ENCODE data around the gene PLIN4.

Gene PLIN4

DNA sequence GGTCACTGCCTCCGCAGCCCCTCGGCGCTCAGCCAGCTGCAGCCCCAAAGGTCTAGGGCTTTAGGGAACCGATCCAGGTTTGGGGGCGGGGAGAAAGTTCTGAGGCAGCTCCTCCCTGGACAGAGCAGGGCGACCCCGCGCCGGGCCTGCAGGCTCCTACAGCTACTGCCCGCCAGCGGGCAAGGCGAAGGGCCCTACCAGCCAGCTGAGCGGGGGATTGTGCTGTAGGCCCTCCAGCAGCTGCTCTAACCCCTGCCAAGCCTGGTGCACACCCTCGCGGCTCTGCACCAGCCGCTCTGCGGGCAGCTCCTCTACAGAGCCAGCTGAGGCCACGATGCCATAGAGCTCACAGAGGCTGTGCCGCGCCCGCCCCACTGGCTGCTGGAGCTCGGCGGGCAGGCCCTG lies 14.0 kb downstream of the PLIN4 start:
- TF ChIP-seq SPI1 (IDR thresholded peaks at IDR 0.05; ENCODE audit: borderline replicate concordance, low read depth) (no peak), POLR2AphosphoS5 (IDR thresholded peaks at IDR 0.05; ENCODE audit: low read depth) (no peak), GABPA (IDR thresholded peaks at IDR 0.05; ENCODE audit: low read depth) (no peak)
- TF ChIP-seq, protein P1, sequence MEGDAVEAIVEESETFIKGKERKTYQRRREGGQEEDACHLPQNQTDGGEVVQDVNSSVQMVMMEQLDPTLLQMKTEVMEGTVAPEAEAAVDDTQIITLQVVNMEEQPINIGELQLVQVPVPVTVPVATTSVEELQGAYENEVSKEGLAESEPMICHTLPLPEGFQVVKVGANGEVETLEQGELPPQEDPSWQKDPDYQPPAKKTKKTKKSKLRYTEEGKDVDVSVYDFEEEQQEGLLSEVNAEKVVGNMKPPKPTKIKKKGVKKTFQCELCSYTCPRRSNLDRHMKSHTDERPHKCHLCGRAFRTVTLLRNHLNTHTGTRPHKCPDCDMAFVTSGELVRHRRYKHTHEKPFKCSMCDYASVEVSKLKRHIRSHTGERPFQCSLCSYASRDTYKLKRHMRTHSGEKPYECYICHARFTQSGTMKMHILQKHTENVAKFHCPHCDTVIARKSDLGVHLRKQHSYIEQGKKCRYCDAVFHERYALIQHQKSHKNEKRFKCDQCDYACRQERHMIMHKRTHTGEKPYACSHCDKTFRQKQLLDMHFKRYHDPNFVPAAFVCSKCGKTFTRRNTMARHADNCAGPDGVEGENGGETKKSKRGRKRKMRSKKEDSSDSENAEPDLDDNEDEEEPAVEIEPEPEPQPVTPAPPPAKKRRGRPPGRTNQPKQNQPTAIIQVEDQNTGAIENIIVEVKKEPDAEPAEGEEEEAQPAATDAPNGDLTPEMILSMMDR (IDR thresholded peaks at IDR 0.05; ENCODE audit: insufficient read depth, low read length), result no peak
- TF ChIP-seq, protein P2, sequence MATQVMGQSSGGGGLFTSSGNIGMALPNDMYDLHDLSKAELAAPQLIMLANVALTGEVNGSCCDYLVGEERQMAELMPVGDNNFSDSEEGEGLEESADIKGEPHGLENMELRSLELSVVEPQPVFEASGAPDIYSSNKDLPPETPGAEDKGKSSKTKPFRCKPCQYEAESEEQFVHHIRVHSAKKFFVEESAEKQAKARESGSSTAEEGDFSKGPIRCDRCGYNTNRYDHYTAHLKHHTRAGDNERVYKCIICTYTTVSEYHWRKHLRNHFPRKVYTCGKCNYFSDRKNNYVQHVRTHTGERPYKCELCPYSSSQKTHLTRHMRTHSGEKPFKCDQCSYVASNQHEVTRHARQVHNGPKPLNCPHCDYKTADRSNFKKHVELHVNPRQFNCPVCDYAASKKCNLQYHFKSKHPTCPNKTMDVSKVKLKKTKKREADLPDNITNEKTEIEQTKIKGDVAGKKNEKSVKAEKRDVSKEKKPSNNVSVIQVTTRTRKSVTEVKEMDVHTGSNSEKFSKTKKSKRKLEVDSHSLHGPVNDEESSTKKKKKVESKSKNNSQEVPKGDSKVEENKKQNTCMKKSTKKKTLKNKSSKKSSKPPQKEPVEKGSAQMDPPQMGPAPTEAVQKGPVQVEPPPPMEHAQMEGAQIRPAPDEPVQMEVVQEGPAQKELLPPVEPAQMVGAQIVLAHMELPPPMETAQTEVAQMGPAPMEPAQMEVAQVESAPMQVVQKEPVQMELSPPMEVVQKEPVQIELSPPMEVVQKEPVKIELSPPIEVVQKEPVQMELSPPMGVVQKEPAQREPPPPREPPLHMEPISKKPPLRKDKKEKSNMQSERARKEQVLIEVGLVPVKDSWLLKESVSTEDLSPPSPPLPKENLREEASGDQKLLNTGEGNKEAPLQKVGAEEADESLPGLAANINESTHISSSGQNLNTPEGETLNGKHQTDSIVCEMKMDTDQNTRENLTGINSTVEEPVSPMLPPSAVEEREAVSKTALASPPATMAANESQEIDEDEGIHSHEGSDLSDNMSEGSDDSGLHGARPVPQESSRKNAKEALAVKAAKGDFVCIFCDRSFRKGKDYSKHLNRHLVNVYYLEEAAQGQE (IDR thresholded peaks at IDR 0.05; ENCODE audit: insufficient replicate concordance, low read depth), result no peak
- Histone ChIP-seq H3K27me3 (ENCODE audit: insufficient read depth, poor library complexity, severe bottlenecking) (no peaks in the 10 kb centered on the region), H3K27ac (replicated peaks) (peak overlapping the region; percentile 24), H3K4me3 (replicated peaks; ENCODE audit: insufficient read depth, low read length) (no peak overlapping the region)
- no peak for DNase-seq (ENCODE audit: low read depth in 1 of 2, low spot score in 1 of 2)

DNA sequence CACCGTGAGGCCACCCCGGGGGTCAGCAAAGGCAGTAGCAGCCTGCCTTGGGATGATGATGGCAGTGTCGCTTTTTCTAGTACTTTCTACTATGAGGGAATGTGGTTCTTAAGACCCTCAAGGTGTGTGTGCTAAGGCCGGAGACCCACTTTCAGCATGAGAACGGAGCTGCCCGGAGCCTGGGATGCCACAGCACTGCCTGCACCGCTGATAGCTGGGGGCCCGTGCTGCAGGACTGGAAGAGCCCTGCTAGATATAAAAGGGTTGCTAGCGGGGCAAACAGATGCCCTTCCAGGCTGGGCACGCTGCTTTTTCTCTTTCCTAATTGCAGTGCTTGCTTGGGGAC lies 14.5 kb downstream of the PLIN4 start:
- Histone ChIP-seq H3K27me3 (ENCODE audit: insufficient read depth, poor library complexity, severe bottlenecking) (no peaks in the 10 kb centered on the region), H3K27ac (replicated peaks) (no peak overlapping the region), H3K4me3 (replicated peaks; ENCODE audit: insufficient read depth, low read length) (no peak overlapping the region)
- no peak for DNase-seq (ENCODE audit: low read depth in 1 of 2, low spot score in 1 of 2)
- TF ChIP-seq, protein P1 (IDR thresholded peaks at IDR 0.05; ENCODE audit: insufficient read depth, low read length), result no peak
- no peak for TF ChIP-seq GABPA (IDR thresholded peaks at IDR 0.05; ENCODE audit: low read depth)
- TF ChIP-seq POLR2AphosphoS5 (IDR thresholded peaks at IDR 0.05; ENCODE audit: low read depth), result no peak
- no peak for TF ChIP-seq SPI1 (IDR thresholded peaks at IDR 0.05; ENCODE audit: borderline replicate concordance, low read depth)
- TF ChIP-seq, protein P2 (IDR thresholded peaks at IDR 0.05; ENCODE audit: insufficient replicate concordance, low read depth), result no peak

DNA sequence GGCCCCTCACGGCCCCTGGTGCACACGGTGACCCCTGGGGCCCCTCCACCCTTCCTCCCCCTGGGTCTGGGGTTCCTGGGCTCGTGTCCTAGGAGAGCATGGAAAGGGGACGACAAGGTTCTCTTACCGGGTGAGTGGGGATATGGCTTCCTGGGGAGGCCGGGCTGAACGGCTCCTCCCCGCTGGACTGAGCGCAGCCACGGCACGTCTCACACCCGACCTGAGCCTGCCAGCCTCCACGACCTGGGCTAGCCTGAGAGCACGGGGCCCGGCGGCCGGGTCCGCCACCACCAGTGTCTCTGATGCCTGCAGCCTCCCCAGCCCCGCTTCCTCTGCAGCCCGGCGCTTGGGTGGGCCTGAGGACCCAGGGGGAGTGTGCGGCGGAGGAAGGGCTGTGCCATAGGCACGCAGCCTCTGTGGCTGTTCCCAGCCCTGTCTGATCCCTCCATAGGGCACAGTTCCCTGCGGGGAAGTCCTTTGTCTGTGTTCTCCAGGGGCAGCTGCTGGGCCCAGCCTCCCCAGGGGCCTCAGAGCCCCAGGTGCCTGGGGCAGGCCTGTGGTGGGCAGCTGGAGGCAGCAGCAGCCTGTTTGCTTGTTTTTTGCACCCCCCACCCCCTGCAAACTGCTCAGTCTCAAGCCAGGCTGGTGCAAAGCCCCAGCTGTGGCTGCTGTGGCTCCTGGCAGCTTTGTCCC lies 15.0 kb downstream of the PLIN4 start:
- H3K27ac ChIP-seq (replicated peaks), result no peak overlapping the region
- DNase-seq (ENCODE audit: low read depth in 1 of 2, low spot score in 1 of 2), result no peak
- TF ChIP-seq POLR2AphosphoS5 (IDR thresholded peaks at IDR 0.05; ENCODE audit: low read depth) (no peak), GABPA (IDR thresholded peaks at IDR 0.05; ENCODE audit: low read depth) (no peak), SPI1 (IDR thresholded peaks at IDR 0.05; ENCODE audit: borderline replicate concordance, low read depth) (no peak)
- TF ChIP-seq, protein P2 (IDR thresholded peaks at IDR 0.05; ENCODE audit: insufficient replicate concordance, low read depth), result no peak
- TF ChIP-seq, protein P1 (IDR thresholded peaks at IDR 0.05; ENCODE audit: insufficient read depth, low read length), result no peak
- no peaks in the 10 kb centered on the region for H3K27me3 ChIP-seq (ENCODE audit: insufficient read depth, poor library complexity, severe bottlenecking)
- H3K4me3 ChIP-seq (replicated peaks; ENCODE audit: insufficient read depth, low read length), result no peak overlapping the region
